ENCODE results near the gene NUDT22.

DNA sequence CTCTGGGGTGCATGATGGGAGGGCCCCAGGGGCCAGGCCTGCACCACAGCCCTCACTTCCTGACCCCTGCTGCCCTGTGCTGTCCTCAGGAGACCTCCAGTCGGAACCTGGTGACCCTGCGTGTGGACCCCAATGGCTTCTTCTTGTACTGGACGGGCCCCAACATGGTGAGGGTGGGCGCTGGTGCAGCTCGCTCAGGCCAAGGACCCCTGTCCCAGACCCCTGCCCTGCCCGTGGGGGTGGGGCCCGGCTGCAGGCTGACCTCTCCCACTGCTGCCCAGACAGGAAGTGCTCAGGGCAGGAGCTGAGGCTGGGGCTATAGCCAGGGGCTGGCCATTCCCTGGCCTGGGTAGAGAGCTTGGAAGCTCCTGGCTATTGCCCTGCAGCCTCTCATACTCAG lies 28.3 kb downstream of the NUDT22 start:
- TF ChIP-seq, protein P1, sequence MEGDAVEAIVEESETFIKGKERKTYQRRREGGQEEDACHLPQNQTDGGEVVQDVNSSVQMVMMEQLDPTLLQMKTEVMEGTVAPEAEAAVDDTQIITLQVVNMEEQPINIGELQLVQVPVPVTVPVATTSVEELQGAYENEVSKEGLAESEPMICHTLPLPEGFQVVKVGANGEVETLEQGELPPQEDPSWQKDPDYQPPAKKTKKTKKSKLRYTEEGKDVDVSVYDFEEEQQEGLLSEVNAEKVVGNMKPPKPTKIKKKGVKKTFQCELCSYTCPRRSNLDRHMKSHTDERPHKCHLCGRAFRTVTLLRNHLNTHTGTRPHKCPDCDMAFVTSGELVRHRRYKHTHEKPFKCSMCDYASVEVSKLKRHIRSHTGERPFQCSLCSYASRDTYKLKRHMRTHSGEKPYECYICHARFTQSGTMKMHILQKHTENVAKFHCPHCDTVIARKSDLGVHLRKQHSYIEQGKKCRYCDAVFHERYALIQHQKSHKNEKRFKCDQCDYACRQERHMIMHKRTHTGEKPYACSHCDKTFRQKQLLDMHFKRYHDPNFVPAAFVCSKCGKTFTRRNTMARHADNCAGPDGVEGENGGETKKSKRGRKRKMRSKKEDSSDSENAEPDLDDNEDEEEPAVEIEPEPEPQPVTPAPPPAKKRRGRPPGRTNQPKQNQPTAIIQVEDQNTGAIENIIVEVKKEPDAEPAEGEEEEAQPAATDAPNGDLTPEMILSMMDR (IDR thresholded peaks at IDR 0.05; ENCODE audit: low read depth, low read length) = no peak
- TF ChIP-seq POLR2A (IDR thresholded peaks at IDR 0.05; ENCODE audit: extremely low read depth, insufficient read length) (no peak), MYC (IDR thresholded peaks at IDR 0.05; ENCODE audit: low read depth, low read length) (no peak)
- TF ChIP-seq, protein P2, sequence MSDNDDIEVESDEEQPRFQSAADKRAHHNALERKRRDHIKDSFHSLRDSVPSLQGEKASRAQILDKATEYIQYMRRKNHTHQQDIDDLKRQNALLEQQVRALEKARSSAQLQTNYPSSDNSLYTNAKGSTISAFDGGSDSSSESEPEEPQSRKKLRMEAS (IDR thresholded peaks at IDR 0.05; ENCODE audit: low read depth, low read length) = no peak
